ENCODE measurements around the gene HSPH1. TPM values are rescaled to one million over a fixed set of nuclear protein-coding genes. Genes with fewer than 3 reads are reported as not detected.

Gene HSPH1
- total and polyA plus RNA-seq, 10 of the 15 experiments (the other 5 are each of a cell fraction or from before 2014, with no cell fraction given) = 40.2 to 159 (median 92.6) TPM

DNA sequence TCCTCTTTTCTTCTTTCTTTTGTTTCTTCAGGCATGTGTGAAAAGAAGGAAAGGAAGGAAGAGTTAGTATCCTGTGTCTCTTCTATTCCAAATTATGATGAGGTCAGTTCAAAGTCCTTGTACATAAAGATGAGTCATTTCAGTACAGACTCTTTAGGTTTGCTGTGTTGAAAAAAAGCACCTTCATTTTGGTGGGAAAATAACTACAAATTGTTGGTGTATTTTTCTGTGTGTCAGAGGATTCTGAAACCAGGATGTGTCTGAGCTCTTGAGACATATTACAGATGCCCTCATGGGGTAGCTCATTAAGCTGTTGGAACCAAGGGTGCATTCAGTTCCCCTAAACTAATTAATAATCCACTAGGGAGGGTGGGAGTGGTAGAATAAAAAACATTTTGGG lies 5.8 kb upstream of the HSPH1 start (continued):
- TF ChIP-seq, protein P1, sequence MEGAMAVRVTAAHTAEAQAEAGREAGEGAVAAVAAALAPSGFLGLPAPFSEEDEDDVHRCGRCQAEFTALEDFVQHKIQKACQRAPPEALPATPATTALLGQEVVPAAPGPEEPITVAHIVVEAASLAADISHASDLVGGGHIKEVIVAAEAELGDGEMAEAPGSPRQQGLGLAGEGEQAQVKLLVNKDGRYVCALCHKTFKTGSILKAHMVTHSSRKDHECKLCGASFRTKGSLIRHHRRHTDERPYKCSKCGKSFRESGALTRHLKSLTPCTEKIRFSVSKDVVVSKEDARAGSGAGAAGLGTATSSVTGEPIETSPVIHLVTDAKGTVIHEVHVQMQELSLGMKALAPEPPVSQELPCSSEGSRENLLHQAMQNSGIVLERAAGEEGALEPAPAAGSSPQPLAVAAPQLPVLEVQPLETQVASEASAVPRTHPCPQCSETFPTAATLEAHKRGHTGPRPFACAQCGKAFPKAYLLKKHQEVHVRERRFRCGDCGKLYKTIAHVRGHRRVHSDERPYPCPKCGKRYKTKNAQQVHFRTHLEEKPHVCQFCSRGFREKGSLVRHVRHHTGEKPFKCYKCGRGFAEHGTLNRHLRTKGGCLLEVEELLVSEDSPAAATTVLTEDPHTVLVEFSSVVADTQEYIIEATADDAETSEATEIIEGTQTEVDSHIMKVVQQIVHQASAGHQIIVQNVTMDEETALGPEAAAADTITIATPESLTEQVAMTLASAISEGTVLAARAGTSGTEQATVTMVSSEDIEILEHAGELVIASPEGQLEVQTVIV (IDR thresholded peaks at IDR 0.05; ENCODE audit: borderline replicate concordance, partially characterized antibody) = no peak
- TF ChIP-seq, protein P2, sequence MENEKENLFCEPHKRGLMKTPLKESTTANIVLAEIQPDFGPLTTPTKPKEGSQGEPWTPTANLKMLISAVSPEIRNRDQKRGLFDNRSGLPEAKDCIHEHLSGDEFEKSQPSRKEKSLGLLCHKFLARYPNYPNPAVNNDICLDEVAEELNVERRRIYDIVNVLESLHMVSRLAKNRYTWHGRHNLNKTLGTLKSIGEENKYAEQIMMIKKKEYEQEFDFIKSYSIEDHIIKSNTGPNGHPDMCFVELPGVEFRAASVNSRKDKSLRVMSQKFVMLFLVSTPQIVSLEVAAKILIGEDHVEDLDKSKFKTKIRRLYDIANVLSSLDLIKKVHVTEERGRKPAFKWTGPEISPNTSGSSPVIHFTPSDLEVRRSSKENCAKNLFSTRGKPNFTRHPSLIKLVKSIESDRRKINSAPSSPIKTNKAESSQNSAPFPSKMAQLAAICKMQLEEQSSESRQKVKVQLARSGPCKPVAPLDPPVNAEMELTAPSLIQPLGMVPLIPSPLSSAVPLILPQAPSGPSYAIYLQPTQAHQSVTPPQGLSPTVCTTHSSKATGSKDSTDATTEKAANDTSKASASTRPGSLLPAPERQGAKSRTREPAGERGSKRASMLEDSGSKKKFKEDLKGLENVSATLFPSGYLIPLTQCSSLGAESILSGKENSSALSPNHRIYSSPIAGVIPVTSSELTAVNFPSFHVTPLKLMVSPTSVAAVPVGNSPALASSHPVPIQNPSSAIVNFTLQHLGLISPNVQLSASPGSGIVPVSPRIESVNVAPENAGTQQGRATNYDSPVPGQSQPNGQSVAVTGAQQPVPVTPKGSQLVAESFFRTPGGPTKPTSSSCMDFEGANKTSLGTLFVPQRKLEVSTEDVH (IDR thresholded peaks at IDR 0.05; ENCODE audit: low read depth, partially characterized antibody) = no peak
- TF ChIP-seq SREBF1 (IDR thresholded peaks at IDR 0.05; ENCODE audit: low read length) (no peak), CBX3 (IDR thresholded peaks at IDR 0.05; ENCODE audit: borderline replicate concordance, low read depth) (no peak), RCOR1 (conservative IDR thresholded peaks at IDR 0.05; ENCODE audit: low read depth, low read length) (no peak), EZH2 (IDR thresholded peaks at IDR 0.05; ENCODE audit: borderline replicate concordance, control insufficient read depth, low read depth, low read length) (no peak), NFIC (IDR thresholded peaks at IDR 0.05; ENCODE audit: low read depth, low read length) (peak; percentile 13; the same call in 1 of the 2 replicates), TCF7 (IDR thresholded peaks at IDR 0.05; ENCODE audit: borderline replicate concordance) (no peak), SUPT20H (IDR thresholded peaks at IDR 0.05; ENCODE audit: borderline replicate concordance, control insufficient read depth, low read depth, low read length) (no peak), MTA3 (IDR thresholded peaks at IDR 0.05; ENCODE audit: borderline replicate concordance, low read length) (no peak), DPF2 (IDR thresholded peaks at IDR 0.05) (peak; percentile 48; the same call in 1 of the 2 replicates), MEF2A (IDR thresholded peaks at IDR 0.05; ENCODE audit: insufficient read depth, low read depth, low read length) (no peak), SIX5 (IDR thresholded peaks at IDR 0.05; ENCODE audit: low read depth, low read length, severe bottlenecking) (no peak), ZBED1 (IDR thresholded peaks at IDR 0.05; ENCODE audit: borderline replicate concordance) (no peak)
- TF ChIP-seq, protein P3, sequence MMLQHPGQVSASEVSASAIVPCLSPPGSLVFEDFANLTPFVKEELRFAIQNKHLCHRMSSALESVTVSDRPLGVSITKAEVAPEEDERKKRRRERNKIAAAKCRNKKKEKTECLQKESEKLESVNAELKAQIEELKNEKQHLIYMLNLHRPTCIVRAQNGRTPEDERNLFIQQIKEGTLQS (IDR thresholded peaks at IDR 0.05; ENCODE audit: borderline replicate concordance, extremely low read depth, low read depth, low read length) = no peak
- TF ChIP-seq, protein P4, sequence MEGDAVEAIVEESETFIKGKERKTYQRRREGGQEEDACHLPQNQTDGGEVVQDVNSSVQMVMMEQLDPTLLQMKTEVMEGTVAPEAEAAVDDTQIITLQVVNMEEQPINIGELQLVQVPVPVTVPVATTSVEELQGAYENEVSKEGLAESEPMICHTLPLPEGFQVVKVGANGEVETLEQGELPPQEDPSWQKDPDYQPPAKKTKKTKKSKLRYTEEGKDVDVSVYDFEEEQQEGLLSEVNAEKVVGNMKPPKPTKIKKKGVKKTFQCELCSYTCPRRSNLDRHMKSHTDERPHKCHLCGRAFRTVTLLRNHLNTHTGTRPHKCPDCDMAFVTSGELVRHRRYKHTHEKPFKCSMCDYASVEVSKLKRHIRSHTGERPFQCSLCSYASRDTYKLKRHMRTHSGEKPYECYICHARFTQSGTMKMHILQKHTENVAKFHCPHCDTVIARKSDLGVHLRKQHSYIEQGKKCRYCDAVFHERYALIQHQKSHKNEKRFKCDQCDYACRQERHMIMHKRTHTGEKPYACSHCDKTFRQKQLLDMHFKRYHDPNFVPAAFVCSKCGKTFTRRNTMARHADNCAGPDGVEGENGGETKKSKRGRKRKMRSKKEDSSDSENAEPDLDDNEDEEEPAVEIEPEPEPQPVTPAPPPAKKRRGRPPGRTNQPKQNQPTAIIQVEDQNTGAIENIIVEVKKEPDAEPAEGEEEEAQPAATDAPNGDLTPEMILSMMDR (IDR thresholded peaks at IDR 0.05 in 2 of 3, conservative IDR thresholded peaks at IDR 0.05 in 1 of 3; ENCODE audit: control insufficient read depth in 2 of 3, extremely low read depth in 1 of 3, insufficient read depth in 1 of 3, low read depth in 3 of 3, low read length in 3 of 3) = no peak
- TF ChIP-seq, protein P5, sequence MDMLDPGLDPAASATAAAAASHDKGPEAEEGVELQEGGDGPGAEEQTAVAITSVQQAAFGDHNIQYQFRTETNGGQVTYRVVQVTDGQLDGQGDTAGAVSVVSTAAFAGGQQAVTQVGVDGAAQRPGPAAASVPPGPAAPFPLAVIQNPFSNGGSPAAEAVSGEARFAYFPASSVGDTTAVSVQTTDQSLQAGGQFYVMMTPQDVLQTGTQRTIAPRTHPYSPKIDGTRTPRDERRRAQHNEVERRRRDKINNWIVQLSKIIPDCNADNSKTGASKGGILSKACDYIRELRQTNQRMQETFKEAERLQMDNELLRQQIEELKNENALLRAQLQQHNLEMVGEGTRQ (IDR thresholded peaks at IDR 0.05; ENCODE audit: borderline replicate concordance, low read depth, low read length) = no peak
